Vagina (tissue), 2 donors: ENCODE measurements around the gene KCTD5.

ENCODE experiments used
- CTCF ChIP-seq, 3 experiments: fragments of 450-650 bp in 2 of 3; fragments of 200-600 bp in 1 of 3; sonication (generic) in 1 of 3; IDR thresholded peaks; one replicate each; pipeline ENCODE4 v1.5.1; 2017 to 2019; ENCODE audit warnings: antibody characterized with exemption in 3 of 3, mild to moderate bottlenecking in 2 of 3, moderate library complexity in 2 of 3
- POLR2AphosphoS5 ChIP-seq, 2 donors: sonication (generic); formaldehyde crosslinking; IDR thresholded peaks; one replicate each; pipeline ENCODE4 v1.9.0; 2017; ENCODE audit warnings: antibody characterized with exemption in 2 of 2, mild to moderate bottlenecking in 2 of 2, low read depth in 1 of 2; ENCODE audit not compliant: insufficient read depth in 1 of 2

GRCh38 chr16:2756288-2757015 lies 74.1 kb downstream of the KCTD5 start:
- no peak for TF ChIP-seq POLR2AphosphoS5 (IDR thresholded peaks at IDR 0.05; ENCODE audit: insufficient read depth in 1 of 2, low read depth in 1 of 2)
- no peak for TF ChIP-seq CTCF (IDR thresholded peaks at IDR 0.05)
